HG03103 (cell line): Measurements from ENCODE around the gene GXYLT1.
"Not testable (repeated sequence)": the region's sequence is repeated elsewhere in the genome, so short reads cannot be mapped to it uniquely, and the experiment has no call there.

ENCODE experiments used
- ATAC-seq: cut with Tn5 transposase; IDR thresholded peaks from one replicate; pipeline ENCODE4 v1.9.1; 2021; ENCODE audit warnings: low read depth; ENCODE audit not compliant: unreplicated experiment

The GXYLT1 gene

DNA sequence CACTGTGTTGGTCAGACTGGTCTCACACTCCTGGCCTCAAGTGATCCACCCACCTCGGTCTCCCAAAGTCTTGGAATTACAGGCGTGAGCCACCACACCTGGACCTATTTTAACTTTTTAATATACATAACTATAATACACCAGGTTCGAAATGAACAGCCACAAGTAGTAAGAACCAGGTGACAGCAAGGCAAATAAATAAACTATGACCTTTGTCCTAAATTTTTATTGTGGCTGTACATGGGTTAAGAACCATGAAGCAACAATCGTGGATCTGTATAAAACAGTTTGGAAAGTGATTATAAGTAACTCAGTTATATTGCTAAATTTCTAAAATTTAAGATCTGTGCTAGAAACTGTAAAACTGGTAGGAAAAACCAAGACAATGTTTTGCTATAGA is 41.5 kb downstream of the GXYLT1 start:
- no peak for ATAC-seq

DNA sequence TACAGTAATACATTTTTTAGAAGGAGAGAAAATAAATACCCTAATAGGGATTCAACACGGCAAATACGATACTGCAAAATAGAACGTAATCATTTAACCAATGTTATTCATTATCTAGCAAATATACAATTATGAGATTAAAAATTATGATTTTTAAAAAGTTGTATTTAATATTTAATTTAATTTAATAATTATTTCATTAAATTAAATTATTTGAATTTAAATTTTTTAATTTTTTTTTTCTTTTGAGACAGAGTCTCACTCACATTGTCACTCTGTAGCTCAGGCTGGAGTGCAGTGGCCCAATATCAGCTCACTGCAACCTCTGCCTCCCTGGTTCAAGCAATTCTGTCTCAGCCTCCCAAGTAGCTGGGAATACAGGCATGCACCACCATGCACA is 42.0 kb downstream of the GXYLT1 start:
- ATAC-seq: no peak

DNA sequence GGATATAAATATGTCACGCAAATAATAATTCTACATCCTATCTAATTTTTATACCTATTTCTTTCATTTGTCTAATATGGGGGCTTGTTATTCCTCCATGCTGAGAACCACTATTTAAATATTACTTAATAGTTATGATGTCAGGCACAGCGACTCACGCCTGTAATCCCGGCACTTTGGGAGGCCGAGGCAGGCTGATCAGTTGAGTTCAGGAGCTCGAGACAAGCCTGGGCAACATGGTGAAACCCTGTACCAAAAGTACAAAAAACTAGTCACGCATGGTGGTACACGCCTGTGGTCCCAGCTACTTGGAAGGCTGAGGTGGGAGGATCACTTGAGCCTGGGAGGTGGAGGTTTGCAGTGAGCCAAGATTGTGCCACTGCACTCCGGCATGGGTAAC is 45.2 kb downstream of the GXYLT1 start:
- no peak for ATAC-seq

DNA sequence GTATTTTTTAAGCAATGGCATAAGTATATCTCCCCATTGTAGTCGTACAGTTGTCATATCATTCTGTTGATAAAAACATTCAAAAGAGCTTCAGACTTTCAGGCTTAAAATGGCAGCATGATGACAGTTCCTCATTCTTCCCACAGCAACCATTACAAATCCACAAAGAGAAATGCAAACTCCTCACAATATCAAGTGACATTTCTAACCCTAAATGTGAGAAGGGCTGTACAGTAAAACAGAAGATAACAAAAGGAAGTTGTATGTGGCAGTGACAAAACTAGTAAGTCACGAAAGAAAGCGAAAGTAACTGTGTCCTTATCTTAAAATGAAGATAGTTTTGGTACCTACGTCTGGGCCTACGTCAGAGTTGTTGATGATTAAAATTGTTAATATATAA is 46.7 kb downstream of the GXYLT1 start:
- ATAC-seq: peak; percentile 79

DNA sequence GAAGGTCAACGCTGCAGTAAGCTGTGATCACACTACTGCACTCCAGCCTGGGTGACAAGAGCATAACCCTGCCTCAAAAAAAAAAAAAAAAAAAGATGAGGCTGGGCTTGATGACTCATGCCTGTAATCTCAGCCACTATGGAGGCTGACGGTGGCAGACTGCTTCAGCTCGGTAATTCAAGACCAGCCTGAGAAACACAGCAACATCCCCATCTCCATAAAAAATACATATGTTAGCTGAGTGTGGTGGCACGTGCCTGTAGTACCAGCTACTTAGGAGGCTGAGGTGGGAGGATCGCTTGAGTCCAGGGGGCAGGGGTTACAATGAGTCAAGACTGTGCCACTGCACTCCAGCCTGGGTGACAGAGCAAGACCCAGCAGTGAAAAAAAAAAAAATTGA is 50.4 kb downstream of the GXYLT1 start:
- ATAC-seq: no peak

DNA sequence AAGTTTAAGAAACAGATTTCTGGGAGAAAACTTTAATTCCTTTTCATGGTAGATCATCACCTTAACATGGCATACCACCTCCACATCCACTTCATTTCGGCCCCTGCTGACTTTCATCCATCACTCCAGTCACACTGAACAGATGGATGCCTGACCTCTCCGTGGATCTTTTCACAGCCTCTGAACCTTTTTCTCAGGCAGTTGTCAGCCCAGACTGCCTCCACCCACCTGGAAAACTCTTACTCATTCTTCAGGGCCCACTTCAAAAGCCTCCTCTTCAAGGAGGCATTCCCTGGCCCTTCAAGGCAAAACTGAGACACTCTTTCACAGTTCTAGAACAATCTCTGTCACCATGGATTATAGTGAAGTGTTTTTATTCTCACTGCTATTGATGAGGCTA is 52.9 kb downstream of the GXYLT1 start:
- ATAC-seq: no peak

DNA sequence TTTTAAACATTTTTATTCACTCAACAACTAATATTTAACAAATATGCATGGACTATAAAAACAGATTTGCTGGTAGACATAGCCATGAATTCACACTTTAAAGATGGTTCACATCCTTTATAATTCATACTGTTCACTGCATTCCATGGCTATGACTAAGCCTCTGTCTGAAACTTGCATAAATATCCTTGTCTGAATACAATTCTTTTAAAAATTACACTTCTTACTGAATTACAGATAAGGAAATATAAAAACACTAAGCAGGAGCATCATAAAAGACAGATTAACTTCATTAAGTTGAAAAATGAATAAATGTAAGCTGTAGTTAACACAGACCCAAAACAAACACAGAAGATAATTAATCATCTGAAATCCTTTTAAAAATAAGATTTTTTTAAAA is 53.8 kb downstream of the GXYLT1 start:
- no peak for ATAC-seq

DNA sequence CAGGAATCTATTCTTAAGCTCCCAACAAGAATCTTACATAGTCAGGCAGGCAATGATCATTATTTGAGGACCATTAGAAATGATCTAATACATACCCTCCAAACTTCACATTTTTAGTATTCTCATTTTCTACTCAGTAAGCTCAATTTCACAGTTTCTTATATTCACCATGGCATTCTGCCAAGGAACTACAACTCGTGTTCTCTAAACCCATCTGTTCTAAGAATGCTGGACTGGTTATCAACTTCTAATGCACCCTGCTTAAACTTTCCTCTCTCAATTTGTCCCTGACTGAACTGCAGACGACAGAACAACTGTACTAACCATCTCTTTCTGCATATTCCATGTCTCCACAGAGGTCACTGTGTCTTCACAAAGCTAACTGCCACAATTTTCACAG is 58.6 kb downstream of the GXYLT1 start:
- ATAC-seq: no peak

DNA sequence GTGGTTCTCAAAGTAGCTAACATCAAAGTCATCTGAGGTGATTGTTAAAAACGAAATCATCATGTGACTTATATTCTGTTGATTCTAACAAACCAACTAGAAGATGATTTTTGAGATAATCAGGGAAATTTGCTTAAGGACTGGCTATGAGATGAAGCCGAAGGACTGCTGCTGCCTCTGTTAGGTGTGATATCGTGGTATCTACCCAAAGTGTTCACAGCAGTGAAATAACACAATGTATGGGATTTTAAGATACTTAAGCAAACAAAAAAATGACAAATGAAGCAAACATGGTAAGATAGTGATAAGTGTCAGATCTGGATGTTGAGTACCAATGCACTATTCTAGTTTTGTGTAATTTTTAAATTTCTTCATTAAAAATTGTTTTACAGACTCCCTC is 59.1 kb downstream of the GXYLT1 start:
- no peak for ATAC-seq

DNA sequence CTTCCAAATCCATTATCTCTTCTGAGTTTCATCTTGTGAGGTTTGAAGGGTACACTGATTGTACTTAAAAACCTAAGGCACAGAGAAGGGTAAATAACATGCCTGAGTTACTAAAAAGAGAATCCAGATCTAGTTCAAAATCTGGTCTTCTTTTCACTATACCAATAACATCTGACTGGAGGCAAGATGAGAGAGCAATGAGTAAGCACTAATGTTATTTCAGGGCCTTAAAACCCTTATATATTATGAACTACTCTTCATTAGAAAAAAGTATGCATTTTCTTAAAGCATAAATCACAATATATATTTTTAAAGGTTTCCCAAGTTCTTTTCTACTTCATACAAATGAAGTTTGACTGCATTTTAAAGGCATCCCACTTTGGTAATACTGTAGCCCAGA is 60.2 kb downstream of the GXYLT1 start:
- no peak for ATAC-seq

DNA sequence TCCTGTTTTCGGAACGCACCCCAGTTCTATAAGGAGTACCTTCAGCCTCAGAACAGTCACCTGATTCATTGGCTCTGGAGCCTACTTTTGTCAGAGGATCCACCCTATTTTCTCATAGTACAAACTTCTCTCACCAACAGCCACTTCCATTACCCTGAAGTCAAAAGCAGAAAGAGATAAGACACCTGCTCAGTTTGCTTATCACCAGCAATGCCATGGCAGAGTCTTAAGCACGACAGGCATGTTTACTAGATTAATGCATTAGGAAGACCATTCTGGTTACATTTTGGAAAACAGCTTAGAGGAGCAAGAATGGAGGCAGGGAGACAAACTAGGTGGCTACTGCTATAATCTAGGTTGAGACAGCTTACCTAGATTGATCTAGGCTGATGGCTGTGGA is 67.7 kb downstream of the GXYLT1 start:
- no peak for ATAC-seq

DNA sequence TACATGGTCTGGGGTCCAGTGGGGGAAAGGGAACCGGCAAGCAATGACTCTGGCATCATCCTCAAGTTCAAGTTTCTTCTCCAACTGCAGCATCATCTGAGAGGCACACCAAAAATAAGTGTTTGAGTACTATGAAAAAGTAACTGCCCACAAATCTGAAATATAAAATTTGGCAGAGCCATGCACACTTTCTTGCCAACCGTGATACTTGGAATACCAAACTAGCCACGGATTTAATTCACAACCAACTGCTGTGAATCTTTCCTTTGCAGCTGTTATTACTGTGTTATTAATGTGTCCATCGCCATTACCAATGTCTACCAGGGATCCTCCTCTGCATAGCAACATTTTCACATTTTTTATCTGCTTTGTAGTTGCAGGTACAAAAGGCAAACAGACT is 74.6 kb downstream of the GXYLT1 start:
- ATAC-seq: no peak

DNA sequence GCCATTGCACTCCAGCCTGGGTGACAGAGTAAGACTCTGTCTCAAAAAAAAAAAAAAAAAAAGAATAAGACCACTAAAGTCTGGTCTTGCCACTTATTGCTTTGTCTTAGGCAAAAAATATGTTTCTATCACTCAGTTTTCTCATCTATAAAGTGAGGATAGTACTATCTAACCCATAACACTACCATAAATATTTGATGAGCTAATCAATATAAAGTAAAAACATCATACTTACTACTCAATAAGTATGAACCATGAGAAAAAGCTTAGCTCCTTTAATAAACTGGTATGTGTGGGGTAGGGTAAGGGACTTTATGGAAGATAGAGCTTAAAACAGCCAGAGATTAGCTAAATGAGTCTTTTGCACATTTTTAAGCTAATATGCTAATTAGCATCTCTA is 85.5 kb downstream of the GXYLT1 start:
- ATAC-seq: no peak

DNA sequence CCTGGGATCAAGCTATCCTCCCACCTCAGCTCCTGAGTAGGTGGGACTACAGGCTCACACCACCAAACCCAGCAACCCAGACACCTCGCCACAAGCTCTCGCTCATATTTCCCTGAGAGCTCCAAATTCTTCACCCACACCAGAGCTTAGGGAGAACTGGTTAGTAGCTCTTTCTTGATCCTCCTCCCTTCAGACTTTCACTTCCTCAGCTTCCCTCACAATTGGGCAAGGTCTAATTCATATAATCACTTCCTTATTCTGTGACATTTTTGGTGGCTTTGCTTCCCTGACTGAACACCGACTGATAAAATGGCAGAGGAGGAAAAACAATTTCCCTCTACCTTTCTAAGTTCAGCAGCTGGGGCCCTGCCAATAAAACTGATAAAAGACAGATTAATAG is 88.5 kb downstream of the GXYLT1 start:
- ATAC-seq: peak; percentile 94

DNA sequence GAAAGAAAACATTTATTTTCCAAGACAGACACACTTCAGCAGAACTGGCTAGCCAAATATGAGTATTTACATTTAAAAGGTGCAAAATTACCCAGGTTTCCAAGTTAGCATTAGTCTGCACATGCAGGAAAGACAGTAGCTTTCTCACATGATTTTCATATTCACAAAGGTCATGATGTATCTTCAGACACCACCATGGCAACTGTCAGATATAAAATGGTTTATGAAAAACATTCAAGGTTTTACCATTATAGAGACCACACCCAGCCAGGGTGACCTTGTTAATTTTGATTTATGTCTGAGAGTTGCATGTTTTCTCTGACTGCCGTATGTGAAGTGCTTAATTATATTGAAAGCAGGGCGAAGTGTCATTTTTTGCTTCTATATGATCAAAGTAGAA is 91.2 kb downstream of the GXYLT1 start:
- ATAC-seq: no peak

DNA sequence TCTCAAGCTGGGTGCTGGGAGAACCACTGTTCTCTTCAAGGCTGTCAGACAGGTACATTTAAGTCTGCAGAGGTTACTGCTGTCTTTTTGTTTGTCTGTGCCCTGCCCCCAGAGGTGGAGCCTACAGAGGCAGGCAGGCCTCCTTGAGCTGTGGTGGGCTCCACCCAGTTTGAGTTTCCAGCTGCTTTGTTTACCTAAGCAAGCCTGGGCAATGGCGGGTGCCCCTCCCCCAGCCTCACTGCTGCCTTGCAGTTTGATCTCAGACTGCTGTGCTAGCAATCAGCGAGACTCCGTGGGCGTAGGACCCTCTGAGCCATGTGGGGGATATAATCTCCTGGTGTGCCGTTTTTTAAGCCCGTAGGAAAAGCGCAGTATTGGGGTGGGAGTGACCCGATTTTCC is 95.7 kb downstream of the GXYLT1 start:
- not testable (repeated sequence) for ATAC-seq

DNA sequence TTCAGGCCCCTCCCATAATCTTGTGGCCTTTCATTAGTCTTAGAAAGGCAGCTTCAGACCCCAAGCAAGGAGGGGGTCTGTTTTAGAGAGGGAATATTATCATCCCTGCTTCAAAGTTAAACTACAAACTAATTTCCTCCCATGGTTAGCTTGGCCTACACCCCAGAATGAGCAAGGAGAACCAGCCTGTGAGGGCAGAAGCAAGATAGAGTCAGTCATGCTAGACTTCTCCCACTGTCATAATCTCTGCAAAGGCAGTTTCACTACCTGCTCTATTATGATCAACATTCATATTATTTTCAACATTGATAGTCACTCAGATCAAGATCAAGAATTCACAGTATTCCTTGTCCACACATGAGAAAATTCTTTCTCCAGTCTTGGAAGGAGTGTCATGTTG is 105.1 kb downstream of the GXYLT1 start:
- no peak for ATAC-seq

DNA sequence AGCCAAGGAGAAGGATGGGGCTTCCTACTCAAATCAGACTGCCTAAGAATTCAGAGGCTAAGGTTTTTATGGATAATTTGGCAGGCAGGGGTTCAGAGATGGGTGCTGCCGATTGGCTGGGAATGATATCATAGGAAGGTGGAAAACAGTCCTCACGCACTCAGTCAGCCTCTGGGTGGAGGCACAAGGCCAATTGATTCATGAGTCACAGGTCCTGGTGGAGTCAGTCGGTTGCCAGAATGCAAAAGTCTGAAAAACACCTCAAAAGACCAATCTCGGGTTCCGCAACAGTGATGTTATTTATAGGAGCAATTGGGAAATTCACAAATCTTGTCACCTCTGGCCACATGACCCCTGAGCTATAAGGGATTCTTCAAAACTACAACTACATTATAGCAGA is 105.5 kb downstream of the GXYLT1 start:
- ATAC-seq: no peak

DNA sequence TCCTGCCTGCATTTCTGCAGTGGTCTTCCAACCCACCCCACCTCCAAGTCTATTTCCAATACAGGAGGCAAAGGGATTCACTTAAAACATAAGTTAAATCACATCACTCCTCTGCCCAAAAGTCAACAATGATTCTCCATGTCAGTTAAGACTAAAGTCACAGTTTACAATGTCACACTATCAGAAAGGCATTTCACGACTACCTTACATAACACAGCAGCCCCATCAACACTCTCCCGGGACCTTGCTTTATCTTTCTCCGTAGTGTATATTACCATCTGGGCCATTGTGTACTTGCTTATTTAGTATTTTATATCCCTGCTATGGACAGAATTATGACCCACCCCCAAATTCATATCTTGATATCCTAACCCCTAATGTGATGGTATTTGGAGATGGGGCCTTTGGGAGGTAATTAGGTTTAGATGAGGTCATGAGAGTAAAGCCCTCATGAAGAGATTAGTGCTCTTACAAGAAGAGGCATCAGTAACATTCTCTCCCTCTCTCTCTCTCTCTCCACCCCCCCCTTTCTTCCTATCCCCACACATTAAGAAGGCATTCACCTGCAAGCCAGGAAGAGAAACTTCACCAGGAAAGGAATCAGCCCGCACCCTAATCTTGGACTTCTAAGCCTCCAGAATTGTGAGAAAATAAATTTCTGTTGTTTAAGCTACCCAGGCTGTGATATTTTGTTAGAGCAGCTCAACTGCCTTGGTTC is 112.7 kb downstream of the GXYLT1 start:
- ATAC-seq: no peak
